GM12864 (cell line): ENCODE results near the gene ZNF277.

Experiments
- DNase-seq: peaks from one replicate; pipeline ENCODE4 v3.0.0-alpha.2; 2011; ENCODE audit warnings: low read depth
- H3K4me3 ChIP-seq: 2 replicates; pipeline ENCODE4 v1.5.1; 2011; ENCODE audit warnings: mild to moderate bottlenecking, low read depth, low read length, control low read depth
- CTCF ChIP-seq: IDR thresholded peaks from 2 replicates; pipeline ENCODE4 v1.5.1; 2011; ENCODE audit warnings: low read depth, mild to moderate bottlenecking, moderate library complexity, low read length, control low read depth, inconsistent platforms; ENCODE audit errors: missing control alignments

Gene ZNF277

GRCh38 chr7:112184455-112184854 is 22.0 kb upstream of the ZNF277 start:
- no peak for TF ChIP-seq CTCF
- DNase-seq = no peak
- no peak overlapping the region for H3K4me3 ChIP-seq

- H3K4me3 ChIP-seq = no peak overlapping the region
- TF ChIP-seq CTCF = no peak
- no peak for DNase-seq
These were observed 21.3 kb upstream of the ZNF277 start for GRCh38 chr7:112185005-112185834.

- no peak overlapping the region for H3K4me3 ChIP-seq
- TF ChIP-seq CTCF = no peak
- no peak for DNase-seq
These were observed 20.2 kb upstream of the ZNF277 start for GRCh38 chr7:112186300-112186699.

- DNase-seq = no peak
- no peak for TF ChIP-seq CTCF
- H3K4me3 ChIP-seq = no peak overlapping the region
These were observed 18.2 kb upstream of the ZNF277 start for GRCh38 chr7:112188257-112188656.

- DNase-seq = no peak
- TF ChIP-seq CTCF = no peak
- no peak overlapping the region for H3K4me3 ChIP-seq
These were observed 16.8 kb upstream of the ZNF277 start for GRCh38 chr7:112189691-112190090.

- H3K4me3 ChIP-seq = no peak overlapping the region
- TF ChIP-seq CTCF = no peak
- DNase-seq = no peak
These were observed 16.4 kb upstream of the ZNF277 start for GRCh38 chr7:112190120-112190519.
